Measurements from ENCODE around the gene DYNC1I2. TPM values are rescaled to one million over a fixed set of nuclear protein-coding genes. Genes with fewer than 3 reads are reported as not detected.

The DYNC1I2 gene
- total RNA-seq: 10 to 100 TPM; 89.2 to 92.3 TPM
- long read RNA-seq, donor 1, transcript DYNC1I2-201 (16 exons, 2,589 nt): minor isoform, 5 of 37 reads
- long read RNA-seq, donor 1, transcript DYNC1I2-203 (16 exons, 2,572 nt): major isoform, 13 of 37 reads
- long read RNA-seq, donor 1, partial matches to known transcripts: 15 of 37 reads
- long read RNA-seq, donor 1, other reads (novel, unspliced or antisense): 4 of 37 reads
- long read RNA-seq, donor 2, transcript DYNC1I2-201 (16 exons, 2,589 nt): minor isoform, 7 of 52 reads
- long read RNA-seq, donor 2, transcript DYNC1I2-203 (16 exons, 2,572 nt): major isoform, 20 of 52 reads
- long read RNA-seq, donor 2, partial matches to known transcripts: 19 of 52 reads
- long read RNA-seq, donor 2, other reads (novel, unspliced or antisense): 5 of 52 reads

- intact Hi-C loops (cut with DNase I): no loop called here
- peak; percentile 96 for DNase-seq (ENCODE audit: low spot score)
Observed at GRCh38 chr2:171687287-171688128, at the start of gene DYNC1I2. DYNC1I2 (plus strand) TSS chr2:171687469; CDS start chr2:171690156, 2,687 bp downstream.

GRCh38 chr2:171651667-171652415 lies 35.4 kb upstream of the DYNC1I2 start:
- intact Hi-C loops (cut with DNase I): no loop called here
- no peak for DNase-seq (ENCODE audit: low spot score)

GRCh38 chr2:171652416-171652785 lies 34.9 kb upstream of the DYNC1I2 start:
- intact Hi-C loops (cut with DNase I): no loop called here
- DNase-seq (ENCODE audit: low spot score): no peak

GRCh38 chr2:171655586-171655985 lies 31.7 kb upstream of the DYNC1I2 start:
- DNase-seq (ENCODE audit: low spot score): no peak
- intact Hi-C loops (cut with DNase I): no loop called here

GRCh38 chr2:171667041-171667440 lies 20.2 kb upstream of the DYNC1I2 start:
- DNase-seq (ENCODE audit: low spot score): no peak
- intact Hi-C loops (cut with DNase I): no loop called here

- DNase-seq (ENCODE audit: low spot score): no peak
- intact Hi-C loops (cut with DNase I): no loop called here
Observed at GRCh38 chr2:171668183-171668582, 19.1 kb upstream of the DYNC1I2 start.

GRCh38 chr2:171669121-171669520 lies 18.1 kb upstream of the DYNC1I2 start:
- intact Hi-C loops (cut with DNase I): no loop called here
- DNase-seq (ENCODE audit: low spot score): no peak

- no peak for DNase-seq (ENCODE audit: low spot score)
- intact Hi-C loops (cut with DNase I): no loop called here
Observed at GRCh38 chr2:171670655-171671054, 16.6 kb upstream of the DYNC1I2 start.

- intact Hi-C loops (cut with DNase I): no loop called here
- no peak for DNase-seq (ENCODE audit: low spot score)
Observed at GRCh38 chr2:171671867-171672266, 15.4 kb upstream of the DYNC1I2 start.

- no peak for DNase-seq (ENCODE audit: low spot score)
- intact Hi-C loops (cut with DNase I): no loop called here
Observed at GRCh38 chr2:171673905-171674304, 13.4 kb upstream of the DYNC1I2 start.

- intact Hi-C loops (cut with DNase I): no loop called here
- DNase-seq (ENCODE audit: low spot score): no peak
Observed at GRCh38 chr2:171675810-171676345, 11.4 kb upstream of the DYNC1I2 start.

GRCh38 chr2:171678619-171679018 lies 8.7 kb upstream of the DYNC1I2 start:
- no peak for DNase-seq (ENCODE audit: low spot score)
- intact Hi-C loops (cut with DNase I): no loop called here

GRCh38 chr2:171688129-171688465 lies 828 bp downstream of the DYNC1I2 start:
- no peak for DNase-seq (ENCODE audit: low spot score)
- intact Hi-C loops (cut with DNase I): no loop called here

- no peak for DNase-seq (ENCODE audit: low spot score)
- intact Hi-C loops (cut with DNase I): no loop called here
Observed at GRCh38 chr2:171692331-171692730, 5.1 kb downstream of the DYNC1I2 start.

- no peak for DNase-seq (ENCODE audit: low spot score)
- intact Hi-C loops (cut with DNase I): no loop called here
Observed at GRCh38 chr2:171702781-171703556, 15.7 kb downstream of the DYNC1I2 start.

- intact Hi-C loops (cut with DNase I): no loop called here
- DNase-seq (ENCODE audit: low spot score): no peak
Observed at GRCh38 chr2:171703574-171704347, 16.5 kb downstream of the DYNC1I2 start.

- DNase-seq (ENCODE audit: low spot score): no peak
- intact Hi-C loops (cut with DNase I): no loop called here
Observed at GRCh38 chr2:171706152-171706803, 19.0 kb downstream of the DYNC1I2 start.

GRCh38 chr2:171707752-171708151 lies 20.5 kb downstream of the DYNC1I2 start:
- no peak for DNase-seq (ENCODE audit: low spot score)
- intact Hi-C loops (cut with DNase I): no loop called here
